HG03135 (cell line): ENCODE measurements around the gene DDX23.

ENCODE experiments used
- ATAC-seq: cut with Tn5 transposase; IDR thresholded peaks from one replicate; pipeline ENCODE4 v1.9.1; 2021; ENCODE audit warnings: mild to moderate bottlenecking, moderate library complexity; ENCODE audit not compliant: unreplicated experiment

DDX23 gene

GRCh38 chr12:48800971-48801370, 51.0 kb downstream of the DDX23 start:
- no peak for ATAC-seq

GRCh38 chr12:48800457-48800856, 51.5 kb downstream of the DDX23 start:
- no peak for ATAC-seq

GRCh38 chr12:48796976-48797375, 55.0 kb downstream of the DDX23 start:
- ATAC-seq = no peak

GRCh38 chr12:48795550-48796455, 56.2 kb downstream of the DDX23 start:
- ATAC-seq = no peak

- ATAC-seq = no peak
Observed at GRCh38 chr12:48794870-48795269, 57.1 kb downstream of the DDX23 start.

GRCh38 chr12:48793696-48794095, 58.3 kb downstream of the DDX23 start:
- ATAC-seq = no peak

- no peak for ATAC-seq
Observed at GRCh38 chr12:48789858-48790326, 62.1 kb downstream of the DDX23 start.

- peak; percentile 46 for ATAC-seq
Observed at GRCh38 chr12:48788854-48789775, 62.8 kb downstream of the DDX23 start, which contains the start of gene ADCY6. Gene ADCY6, minus strand, starts transcription at chr12:48789089. Its CDS starts 5,655 bp downstream, at chr12:48783434.

GRCh38 chr12:48788524-48788853, 63.5 kb downstream of the DDX23 start:
- ATAC-seq = no peak

GRCh38 chr12:48787791-48788523, 64.0 kb downstream of the DDX23 start:
- ATAC-seq = no peak

GRCh38 chr12:48786591-48787544, 65.1 kb downstream of the DDX23 start:
- ATAC-seq = no peak

GRCh38 chr12:48783432-48783831, 68.5 kb downstream of the DDX23 start:
- ATAC-seq = no peak

GRCh38 chr12:48782457-48783395, 69.2 kb downstream of the DDX23 start:
- ATAC-seq = no peak

- no peak for ATAC-seq
Observed at GRCh38 chr12:48781750-48782456, 70.1 kb downstream of the DDX23 start.

- no peak for ATAC-seq
Observed at GRCh38 chr12:48780381-48781025, 71.5 kb downstream of the DDX23 start.

- ATAC-seq = no peak
Observed at GRCh38 chr12:48779869-48780268, 72.1 kb downstream of the DDX23 start.
